NCI-H446 treated with DMSO at 0.1 percent for 48 hours (cell line): ENCODE data around the gene MAB21L1.

Experiments used
- DNase-seq: peaks from one replicate; lab custom pipeline; 2025; lab: John Stamatoyannopoulos, UW

The MAB21L1 gene

GRCh38 chr13:35479706-35480105 lies 3.2 kb upstream of the MAB21L1 start:
- DNase-seq: no peak

- DNase-seq: no peak
Observed at GRCh38 chr13:35479038-35479492, 2.6 kb upstream of the MAB21L1 start.

GRCh38 chr13:35478271-35479037 lies 2.0 kb upstream of the MAB21L1 start:
- no peak for DNase-seq

GRCh38 chr13:35477386-35477946 lies 977 bp upstream of the MAB21L1 start:
- DNase-seq: no peak

GRCh38 chr13:35475212-35475959 lies 1.1 kb downstream of the MAB21L1 start:
- no peak for DNase-seq

GRCh38 chr13:35474496-35475211 lies 1.8 kb downstream of the MAB21L1 start:
- no peak for DNase-seq

- no peak for DNase-seq
Observed at GRCh38 chr13:35473802-35474201, 2.7 kb downstream of the MAB21L1 start.

- no peak for DNase-seq
Observed at GRCh38 chr13:35473206-35473775, 3.2 kb downstream of the MAB21L1 start.

GRCh38 chr13:35472323-35472881 lies 4.1 kb downstream of the MAB21L1 start:
- no peak for DNase-seq

- no peak for DNase-seq
Observed at GRCh38 chr13:35471706-35472322, 4.7 kb downstream of the MAB21L1 start.

- DNase-seq: no peak
Observed at GRCh38 chr13:35470671-35471661, 5.5 kb downstream of the MAB21L1 start.

GRCh38 chr13:35469806-35470525 lies 6.5 kb downstream of the MAB21L1 start:
- no peak for DNase-seq

GRCh38 chr13:35468195-35468594 lies 8.3 kb downstream of the MAB21L1 start:
- DNase-seq: no peak

- no peak for DNase-seq
Observed at GRCh38 chr13:35465371-35465770, 11.1 kb downstream of the MAB21L1 start.

GRCh38 chr13:35460061-35460460 lies 16.4 kb downstream of the MAB21L1 start:
- DNase-seq: no peak

GRCh38 chr13:35457258-35457657 lies 19.2 kb downstream of the MAB21L1 start:
- DNase-seq: no peak

- no peak for DNase-seq
Observed at GRCh38 chr13:35455022-35455421, 21.5 kb downstream of the MAB21L1 start.

GRCh38 chr13:35449821-35450220 lies 26.7 kb downstream of the MAB21L1 start:
- no peak for DNase-seq

- DNase-seq: no peak
Observed at GRCh38 chr13:35448465-35448864, 28.0 kb downstream of the MAB21L1 start.
